Brain microvascular endothelial cell (primary cell): Measurements from ENCODE around the gene RAD9A.
A peak's percentile ranks its signal among the peaks of the same experiment; 100 is the strongest.

Experiments
- DNase-seq: peaks from one replicate; pipeline ENCODE4 v3.0.0-alpha.2; 2020
- H3K27ac ChIP-seq: fragments of 250-450 bp; sonication (Bioruptor Pico); 2 replicates; pipeline ENCODE4 v1.5.1; 2020; ENCODE audit warnings: mild to moderate bottlenecking, moderate library complexity
- H3K27me3 ChIP-seq: fragments of 250-450 bp; sonication (Bioruptor Pico); replicated peaks from 2 replicates; pipeline ENCODE4 v1.5.1; 2020; ENCODE audit warnings: mild to moderate bottlenecking
- H3K36me3 ChIP-seq: fragments of 250-450 bp; sonication (Bioruptor Pico); replicated peaks from 2 replicates; pipeline ENCODE4 v1.5.1; 2020; ENCODE audit warnings: mild to moderate bottlenecking
- H3K4me3 ChIP-seq: 2 replicates; pipeline ENCODE4 v1.5.1; 2011; ENCODE audit warnings: low read depth, mild to moderate bottlenecking, control low read depth, low read length, moderate library complexity
- CTCF ChIP-seq: IDR thresholded peaks from 2 replicates; pipeline ENCODE4 v1.5.1; 2011; ENCODE audit warnings: low read depth, mild to moderate bottlenecking, moderate library complexity, low read length, control low read depth, inconsistent platforms; ENCODE audit errors: missing control alignments
- in situ Hi-C: cut with HindIII; loops from 2 replicates; pipeline ENCODE4 v1.10.0; 2017; ENCODE audit warnings: low sequenced_read_pairs, low pct_ligation_motif_present

RAD9A gene

GRCh38 chr11:67418476-67419281, 26.9 kb downstream of the RAD9A start:
- in situ Hi-C loops = no loop called here
- Histone ChIP-seq H3K4me3 (no peak overlapping the region), H3K27ac (no peak overlapping the region), H3K36me3 (no peaks in the 10 kb centered on the region), H3K27me3 (peaks cover 5% of the 10 kb centered on the region)
- DNase-seq = no peak
- TF ChIP-seq CTCF = no peak

- H3K4me3 ChIP-seq = no peak overlapping the region
- in situ Hi-C loops = no loop called here
- H3K27ac ChIP-seq = no peak overlapping the region
These were observed 27.7 kb downstream of the RAD9A start for GRCh38 chr11:67419325-67420049.

GRCh38 chr11:67420147-67420645, 28.4 kb downstream of the RAD9A start:
- Histone ChIP-seq H3K4me3 (peak overlapping the region; percentile 47), H3K36me3 (no peaks in the 10 kb centered on the region), H3K27me3 (peaks cover under 1% of the 10 kb centered on the region), H3K27ac (peak overlapping the region; percentile 49)
- DNase-seq = no peak
- in situ Hi-C loops = no loop called here
- TF ChIP-seq CTCF = no peak

More at GRCh38 chr11:67419325-67420049, 27.7 kb downstream of the RAD9A start:
- no peak for TF ChIP-seq CTCF
- DNase-seq = no peak
- Histone ChIP-seq H3K36me3 (no peaks in the 10 kb centered on the region), H3K27me3 (peaks cover 5% of the 10 kb centered on the region)

GRCh38 chr11:67420646-67421429, 29.1 kb downstream of the RAD9A start:
- peak overlapping the region; percentile 47 for H3K4me3 ChIP-seq
- no peaks in the 10 kb centered on the region for H3K36me3 ChIP-seq
- DNase-seq = peak; percentile 88
- H3K27me3 ChIP-seq = no peaks in the 10 kb centered on the region
- H3K27ac ChIP-seq = peak overlapping the region; percentile 49
- in situ Hi-C loops = no loop called here
- no peak for TF ChIP-seq CTCF

GRCh38 chr11:67421430-67422031, 29.7 kb downstream of the RAD9A start:
- DNase-seq = no peak
- H3K4me3 ChIP-seq = peak overlapping the region; percentile 31

More at GRCh38 chr11:67421430-67422031, 29.7 kb downstream of the RAD9A start:
- no peaks in the 10 kb centered on the region for H3K36me3 ChIP-seq
- H3K27me3 ChIP-seq = no peaks in the 10 kb centered on the region
- TF ChIP-seq CTCF = no peak
- H3K27ac ChIP-seq = no peak overlapping the region
- in situ Hi-C loops = no loop called here
